GM21423 (cell line): ENCODE data around the gene BCL2L1.

Experiments used
- ATAC-seq: cut with Tn5 transposase; IDR thresholded peaks from one replicate; pipeline ENCODE4 v1.9.1; 2021; ENCODE audit warnings: mild to moderate bottlenecking, moderate library complexity; ENCODE audit not compliant: unreplicated experiment

BCL2L1 gene

DNA sequence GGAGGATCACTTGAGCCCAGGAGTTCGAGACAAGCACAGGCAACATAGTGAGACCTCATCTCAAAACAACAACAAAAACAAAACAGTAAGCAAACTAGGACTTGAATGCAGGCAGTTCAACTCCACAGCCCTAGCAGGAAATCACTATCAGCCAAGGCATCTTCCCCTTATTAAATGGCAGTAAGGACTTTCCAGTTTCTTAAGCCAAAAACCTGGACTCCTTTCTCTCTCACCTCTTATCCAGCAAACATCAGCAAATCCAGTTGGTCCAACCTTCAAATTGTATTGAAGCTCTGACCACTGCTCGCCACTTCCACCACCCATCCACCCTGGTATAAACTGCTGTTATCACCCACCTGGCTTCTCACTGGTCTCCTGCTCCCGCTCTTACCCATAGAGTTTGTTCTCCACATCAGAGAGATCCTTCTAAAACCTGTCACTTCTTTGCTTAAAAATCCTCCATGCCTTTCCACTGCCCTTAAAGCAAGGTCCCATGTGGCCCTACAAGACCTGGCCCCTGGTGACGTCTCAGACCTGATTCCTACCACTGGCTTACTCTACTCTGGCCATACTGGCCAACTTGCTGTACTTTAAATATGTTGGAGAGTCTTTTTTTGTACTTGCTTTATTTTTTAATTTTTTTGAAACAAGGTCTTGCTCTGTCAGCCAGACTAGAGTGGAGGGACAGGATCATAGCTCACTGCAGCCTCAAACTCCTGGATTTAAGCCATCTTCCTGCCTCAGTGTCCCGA is 27.6 kb downstream of the BCL2L1 start:
- no peak for ATAC-seq

DNA sequence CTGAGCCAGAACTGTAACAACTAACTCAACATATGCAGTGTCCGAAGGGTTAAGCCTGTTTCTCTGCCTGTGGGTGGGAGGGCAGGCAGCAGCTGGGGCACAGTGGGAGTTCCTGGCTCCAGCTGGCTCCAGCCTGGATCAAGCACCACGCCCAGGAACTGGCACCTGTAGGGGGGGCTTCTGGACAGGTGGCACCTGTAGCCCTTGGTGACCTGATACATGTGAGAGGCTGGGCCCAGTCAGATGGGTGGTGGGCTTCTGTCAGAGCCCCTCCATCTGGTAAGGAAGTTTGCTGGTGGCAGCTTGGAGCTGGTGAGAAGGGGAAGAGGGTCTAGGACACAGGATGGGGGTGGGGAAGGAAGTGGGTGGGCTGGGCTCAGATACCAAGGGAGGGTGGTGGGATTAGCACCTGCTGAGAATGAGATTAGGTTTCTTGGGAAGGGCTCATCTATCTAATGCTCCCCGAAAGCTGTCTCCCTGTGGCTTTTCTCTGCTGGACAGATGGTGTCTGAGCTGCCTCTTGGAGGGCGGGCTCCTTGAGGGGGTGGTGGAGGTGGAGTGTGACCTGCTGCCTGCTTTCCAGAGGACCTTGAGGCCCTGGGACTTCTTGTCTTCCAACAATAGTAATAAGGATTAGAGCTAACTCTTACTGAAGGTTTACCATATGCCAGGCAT is 28.5 kb downstream of the BCL2L1 start:
- ATAC-seq = no peak

DNA sequence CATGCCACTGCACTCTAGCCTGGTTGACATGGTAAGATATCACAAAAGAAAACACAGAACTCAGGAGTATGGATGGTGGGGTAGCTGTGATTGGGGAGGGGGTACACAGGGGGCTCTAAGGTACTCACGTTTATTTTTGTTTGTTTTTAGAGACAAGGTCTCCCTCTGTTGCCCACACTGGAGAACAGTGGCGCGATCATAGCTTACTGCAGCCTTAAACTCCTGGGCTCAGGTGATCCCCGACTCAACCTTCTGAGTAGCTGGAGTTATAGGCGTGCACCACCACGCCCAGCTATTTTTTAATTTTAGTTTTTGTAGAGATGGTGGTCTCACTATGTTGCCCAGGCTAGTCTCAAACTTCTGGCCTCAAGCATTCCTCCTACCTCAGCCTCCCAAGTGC is 29.3 kb downstream of the BCL2L1 start:
- no peak for ATAC-seq

DNA sequence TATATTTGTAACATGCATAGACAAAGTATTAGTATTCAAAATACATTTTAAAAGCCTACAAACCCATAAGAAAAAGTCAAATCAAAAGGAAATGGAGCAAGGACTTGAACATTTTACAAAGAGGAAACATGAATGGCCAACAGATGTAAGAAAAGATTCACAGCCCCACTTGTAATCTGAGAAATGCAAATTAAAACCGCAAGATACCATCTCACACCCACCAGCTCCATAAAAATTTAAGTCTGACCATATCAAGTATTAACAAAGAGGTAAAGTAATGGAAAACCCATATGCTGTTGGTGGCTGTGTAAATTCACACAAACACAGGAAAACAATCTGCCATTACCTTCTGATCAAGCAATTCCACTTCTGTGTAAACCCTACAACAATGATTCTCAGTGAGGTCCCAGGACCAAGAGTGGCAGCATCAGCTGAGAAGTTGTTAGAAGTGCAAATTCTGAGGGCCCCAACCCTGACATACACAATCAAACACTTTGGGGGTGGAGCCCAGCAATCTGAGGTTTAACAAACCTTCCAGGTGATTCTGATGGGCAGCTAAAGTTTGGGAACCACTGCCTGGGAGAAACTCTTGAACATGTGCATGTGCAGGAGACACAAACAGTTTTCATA is 30.9 kb downstream of the BCL2L1 start:
- peak; percentile 58 for ATAC-seq

DNA sequence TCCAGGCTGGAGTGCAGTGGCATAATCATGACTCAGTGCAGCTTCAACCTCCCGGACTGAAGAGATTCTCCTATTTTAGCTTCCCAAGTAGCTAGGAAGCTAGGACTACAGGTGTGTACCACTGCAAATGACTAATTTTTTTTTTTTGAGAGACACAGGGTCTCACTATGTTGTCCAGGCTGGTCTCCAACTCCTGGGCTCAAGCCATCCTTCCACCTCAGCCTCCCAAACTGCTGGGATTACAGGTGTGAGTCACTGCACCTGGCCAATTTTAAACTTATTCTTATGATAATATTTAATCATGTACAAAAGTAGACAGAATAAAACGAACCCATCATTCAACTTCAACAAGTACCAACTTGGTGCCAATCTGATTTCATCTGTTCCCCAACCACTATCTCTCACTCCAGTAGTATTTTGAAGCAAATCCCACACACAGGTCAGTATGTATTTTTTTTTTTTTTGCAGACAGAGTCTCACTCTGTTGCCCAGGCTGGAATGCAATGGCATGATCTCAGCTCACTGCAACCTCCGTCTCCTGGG is 32.5 kb downstream of the BCL2L1 start:
- no peak for ATAC-seq

GRCh38 chr20:31689141-31689540 is 33.5 kb downstream of the BCL2L1 start:
- no peak for ATAC-seq

DNA sequence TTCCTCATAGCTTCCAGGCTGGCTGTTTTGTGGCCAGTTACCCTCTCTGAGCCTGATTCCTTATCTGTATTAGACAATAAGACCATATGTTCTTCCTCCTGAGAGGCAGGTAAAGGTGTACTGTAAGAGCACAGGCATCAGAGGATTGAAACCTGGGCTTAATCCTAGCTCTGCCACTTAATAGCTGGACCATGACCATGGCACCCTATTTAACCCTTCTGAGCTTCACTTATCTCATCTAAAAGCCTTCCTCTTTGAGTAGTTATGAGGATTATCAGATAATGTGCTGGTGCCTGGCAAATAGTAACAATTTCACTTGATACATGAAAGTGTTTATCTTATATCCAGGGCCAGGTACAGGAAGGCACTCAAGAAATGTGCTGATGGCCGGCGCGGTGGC is 34.9 kb downstream of the BCL2L1 start:
- ATAC-seq = no peak

GRCh38 chr20:31685853-31686643 is 36.6 kb downstream of the BCL2L1 start:
- ATAC-seq = no peak

- peak; percentile 46 for ATAC-seq
These were observed 38.3 kb downstream of the BCL2L1 start for GRCh38 chr20:31684153-31685015.

DNA sequence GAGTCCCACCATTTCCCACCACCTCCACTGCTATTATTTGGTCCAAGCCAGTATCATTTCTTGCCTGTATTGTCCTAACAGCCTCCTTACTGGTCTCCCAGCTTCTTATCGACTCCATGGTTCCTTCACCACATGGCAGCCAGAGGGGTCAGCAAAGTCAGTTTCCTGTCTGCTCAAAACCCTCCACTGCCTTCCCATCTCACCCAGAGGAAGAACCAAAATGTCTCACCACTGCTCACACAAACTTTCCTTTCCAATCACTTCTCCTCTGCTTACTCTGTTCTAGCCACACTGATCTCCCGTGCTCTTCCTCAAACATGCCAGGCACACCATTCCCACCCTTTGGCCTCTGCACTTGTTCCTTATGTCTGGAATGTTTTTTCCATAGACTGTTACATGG is 39.7 kb downstream of the BCL2L1 start:
- no peak for ATAC-seq

DNA sequence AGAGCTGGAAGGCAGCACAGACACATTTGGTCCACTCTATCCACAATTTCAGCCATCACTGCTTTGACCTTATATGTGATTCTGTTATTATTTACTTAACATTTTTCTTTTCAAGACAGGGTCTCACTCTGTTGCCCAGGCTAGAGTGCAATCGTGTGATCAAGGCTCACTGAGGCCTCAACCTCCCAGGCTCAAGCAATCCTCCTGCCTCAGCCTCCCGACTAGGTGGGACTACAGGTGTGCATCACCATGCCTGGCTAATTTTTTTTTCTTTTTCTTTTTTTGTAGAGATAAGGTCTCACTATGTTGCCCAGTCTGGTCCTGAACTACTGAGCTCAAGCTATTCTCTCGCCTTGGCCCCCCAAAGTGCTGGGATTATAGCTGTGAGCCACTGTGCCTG is 40.3 kb downstream of the BCL2L1 start:
- no peak for ATAC-seq

- ATAC-seq = no peak
These were observed 40.9 kb downstream of the BCL2L1 start for GRCh38 chr20:31681769-31682168.

- no peak for ATAC-seq
These were observed 41.4 kb downstream of the BCL2L1 start for GRCh38 chr20:31681128-31681727.

- ATAC-seq = no peak
These were observed 42.2 kb downstream of the BCL2L1 start for GRCh38 chr20:31680286-31681127.

DNA sequence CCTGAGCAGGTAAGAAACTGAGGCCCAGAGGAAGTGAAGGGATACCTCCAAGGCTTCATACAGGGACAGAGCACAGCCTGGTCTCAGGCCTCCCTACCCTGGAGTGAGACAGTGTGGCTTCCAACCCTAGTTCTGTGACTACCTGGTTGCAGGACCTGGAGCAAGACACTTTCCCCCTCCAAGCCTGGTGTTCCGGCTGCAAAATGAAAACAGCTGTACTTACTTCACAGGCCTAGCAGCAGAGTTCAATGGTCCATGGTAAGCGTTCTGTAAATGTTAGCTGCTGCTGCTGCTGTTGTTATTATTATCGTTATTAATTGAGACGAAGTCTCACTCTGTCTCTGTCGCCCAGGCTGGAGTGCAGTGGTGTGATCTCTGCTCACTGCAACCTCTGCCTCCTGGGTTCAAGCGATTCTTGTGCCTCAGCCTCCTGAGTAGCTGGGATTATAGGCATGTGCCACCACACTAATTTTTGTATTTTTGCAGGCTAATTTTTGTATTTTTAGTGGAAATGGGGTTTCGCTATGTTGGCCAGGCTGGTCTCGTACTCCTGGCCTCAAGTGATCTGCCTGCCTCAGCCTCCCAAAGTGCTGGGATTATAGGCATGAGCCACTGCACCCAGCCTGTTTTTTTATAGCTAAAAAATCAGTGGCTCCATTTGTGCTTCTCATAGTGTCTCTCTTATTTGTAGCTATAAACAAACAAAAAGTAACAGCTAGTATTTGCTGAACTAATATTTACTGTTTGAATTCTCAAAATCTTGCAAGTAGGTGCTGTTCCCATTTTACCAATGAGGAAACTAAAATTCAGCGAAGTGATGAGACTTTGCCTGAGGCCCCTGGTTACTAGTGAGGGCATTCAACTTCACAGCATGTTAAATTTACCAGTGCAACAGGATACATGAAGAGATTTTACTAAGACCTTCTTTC is 43.0 kb downstream of the BCL2L1 start:
- no peak for ATAC-seq

DNA sequence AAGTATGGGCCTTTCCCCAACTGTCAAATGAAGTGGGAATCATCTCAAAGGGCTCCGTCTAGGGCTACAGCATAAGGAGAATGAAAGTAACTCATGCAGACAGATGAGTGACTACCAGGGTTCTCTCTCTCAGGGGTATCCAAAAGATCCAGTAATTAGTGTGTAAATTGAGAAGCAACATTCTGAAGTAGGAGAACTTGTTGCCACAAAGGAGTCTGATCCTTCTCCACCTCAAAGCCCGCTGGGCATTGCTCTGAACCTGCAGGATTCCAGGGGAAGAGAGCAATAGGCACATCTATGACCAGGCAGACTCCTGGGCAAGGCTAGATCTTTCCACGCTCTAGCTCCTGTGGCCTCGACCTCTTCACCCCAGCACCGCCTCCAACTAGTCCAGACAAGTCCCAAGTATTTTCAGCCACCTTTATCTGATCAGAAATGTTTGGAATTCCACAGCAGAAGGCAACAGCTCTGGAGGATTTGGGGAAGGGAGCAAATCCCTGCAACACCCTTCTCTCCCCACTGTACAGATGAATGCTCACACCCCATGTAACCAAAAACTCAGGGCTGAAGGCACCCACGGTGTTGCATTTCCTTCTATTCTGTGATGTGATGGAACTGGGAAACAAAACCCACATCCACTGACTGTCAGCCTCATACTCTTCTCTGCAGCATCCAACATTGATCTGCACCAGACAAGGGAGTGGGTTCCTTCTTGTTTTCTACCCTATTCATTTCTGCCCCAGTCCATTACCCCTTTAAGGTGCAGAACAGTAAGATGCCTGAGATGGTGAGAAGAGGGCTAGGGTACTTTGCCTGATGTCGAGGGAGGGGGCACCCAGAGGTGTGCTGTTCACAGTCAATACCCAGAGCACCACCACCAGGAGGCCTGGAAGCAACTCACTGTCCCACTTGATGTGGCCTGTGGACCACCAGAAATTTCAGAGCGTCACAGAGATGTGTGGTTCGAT is 44.0 kb downstream of the BCL2L1 start:
- ATAC-seq = no peak
